Type B pancreatic cell (in vitro differentiated cells): ENCODE data around the gene BCL3. TPM values are rescaled to one million over a fixed set of nuclear protein-coding genes. Genes with fewer than 3 reads are reported as not detected.
A peak's percentile ranks its signal among the peaks of the same experiment; 100 is the strongest.

Experiments used
- DNase-seq: peaks from one replicate; pipeline ENCODE4 v3.0.0; 2021; ENCODE audit warnings: mixed read lengths; ENCODE audit not compliant: unreplicated experiment; ENCODE audit errors: extremely low spot score
- H3K27ac Mint-ChIP-seq: 2 replicates; pipeline ENCODE4 v1.8.0; 2021; ENCODE audit warnings: mild to moderate bottlenecking, mixed read lengths
- H3K27me3 Mint-ChIP-seq: 2 replicates; pipeline ENCODE4 v1.8.0; 2021; ENCODE audit warnings: mixed read lengths
- H3K36me3 Mint-ChIP-seq: 2 replicates; pipeline ENCODE4 v1.8.0; 2021; ENCODE audit warnings: mixed read lengths
- H3K4me1 Mint-ChIP-seq: one replicate; pipeline ENCODE4 v1.8.0; 2021; ENCODE audit warnings: mixed read lengths; ENCODE audit not compliant: unreplicated experiment
- H3K4me3 Mint-ChIP-seq: 2 replicates; pipeline ENCODE4 v1.8.0; 2021; ENCODE audit warnings: mild to moderate bottlenecking, mixed read lengths
- H3K9me3 Mint-ChIP-seq: 2 replicates; pipeline ENCODE4 v1.8.0; 2021; ENCODE audit warnings: mixed read lengths
- long read RNA-seq: library from polyadenylated mRNA; unstranded; transcript quantifications from one replicate; pipeline ENCODE4 v2.0.0, GENCODE V29; 2020
- total RNA-seq: library from RNA; stranded (reverse); gene quantifications from 2 replicates; pipeline ENCODE4 v1.2.1, GENCODE V29; 2021; ENCODE audit warnings: low replicate concordance
- TF ChIP-seq, protein P1 (sequence below): fragments of 200-600 bp; sonication (generic); conservative IDR thresholded peaks from 2 replicates; pipeline ENCODE4 v1.5.0; 2021; ENCODE audit warnings: antibody characterized with exemption, mild to moderate bottlenecking

The BCL3 gene, protein sequence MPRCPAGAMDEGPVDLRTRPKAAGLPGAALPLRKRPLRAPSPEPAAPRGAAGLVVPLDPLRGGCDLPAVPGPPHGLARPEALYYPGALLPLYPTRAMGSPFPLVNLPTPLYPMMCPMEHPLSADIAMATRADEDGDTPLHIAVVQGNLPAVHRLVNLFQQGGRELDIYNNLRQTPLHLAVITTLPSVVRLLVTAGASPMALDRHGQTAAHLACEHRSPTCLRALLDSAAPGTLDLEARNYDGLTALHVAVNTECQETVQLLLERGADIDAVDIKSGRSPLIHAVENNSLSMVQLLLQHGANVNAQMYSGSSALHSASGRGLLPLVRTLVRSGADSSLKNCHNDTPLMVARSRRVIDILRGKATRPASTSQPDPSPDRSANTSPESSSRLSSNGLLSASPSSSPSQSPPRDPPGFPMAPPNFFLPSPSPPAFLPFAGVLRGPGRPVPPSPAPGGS
- total RNA-seq, result 18.9 and 41.2 TPM in 2 replicates
- long read RNA-seq, partial matches to known transcripts, result 0 of 1 reads
- long read RNA-seq, other reads (novel, unspliced or antisense), result 1 of 1 reads

DNA sequence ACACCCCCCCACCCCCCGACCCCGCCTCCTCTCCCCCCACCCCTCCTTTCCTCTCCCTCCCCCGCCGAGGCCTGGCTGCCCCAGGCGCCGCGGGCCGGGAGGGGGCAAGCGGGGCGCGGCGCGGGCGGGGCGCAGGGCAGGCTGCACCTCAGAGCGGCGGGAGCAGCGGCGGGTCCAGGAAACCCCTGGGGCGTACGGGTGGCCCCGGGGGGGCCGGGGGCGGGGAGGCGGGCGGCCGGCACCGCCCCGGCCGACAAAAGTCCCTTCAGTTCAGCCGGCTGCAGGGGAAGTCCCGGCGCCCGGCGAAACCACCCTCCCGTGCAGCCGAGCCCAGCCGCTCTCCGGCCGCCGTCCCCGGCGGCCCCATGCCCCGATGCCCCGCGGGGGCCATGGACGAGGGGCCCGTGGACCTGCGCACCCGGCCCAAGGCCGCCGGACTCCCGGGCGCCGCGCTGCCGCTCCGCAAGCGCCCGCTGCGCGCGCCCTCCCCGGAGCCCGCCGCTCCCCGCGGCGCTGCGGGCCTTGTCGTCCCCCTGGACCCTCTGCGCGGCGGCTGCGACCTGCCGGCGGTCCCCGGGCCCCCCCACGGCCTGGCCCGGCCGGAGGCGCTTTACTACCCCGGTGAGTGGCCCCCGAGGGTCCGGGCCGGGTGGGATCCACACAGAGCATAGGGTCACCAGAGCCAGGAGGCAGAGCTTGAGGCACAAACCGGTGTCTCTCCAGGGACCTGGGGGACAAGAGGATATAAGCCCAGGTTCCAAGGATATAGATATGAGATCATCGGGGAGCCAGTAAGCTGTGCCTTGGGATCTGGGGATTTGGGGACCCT, at the start of gene BCL3:
Gene BCL3 (plus strand): TSS at position 283 of the 829 bp plus-strand sequence. CDS start 83 bp downstream, at position 366.
- Mint-ChIP-seq H3K27ac (peak within 1 kb of the TSS; percentile 95), H3K9me3 (no peaks in the 10 kb centered on the region), H3K36me3 (peaks cover 5% of the 10 kb centered on the region), H3K27me3 (peaks cover 52% of the 10 kb centered on the region), H3K4me3 (peak within 1 kb of the TSS; percentile 91), H3K4me1 (peaks cover 27% of the 10 kb centered on the region)
- no peak for DNase-seq
- TF ChIP-seq, protein P1, sequence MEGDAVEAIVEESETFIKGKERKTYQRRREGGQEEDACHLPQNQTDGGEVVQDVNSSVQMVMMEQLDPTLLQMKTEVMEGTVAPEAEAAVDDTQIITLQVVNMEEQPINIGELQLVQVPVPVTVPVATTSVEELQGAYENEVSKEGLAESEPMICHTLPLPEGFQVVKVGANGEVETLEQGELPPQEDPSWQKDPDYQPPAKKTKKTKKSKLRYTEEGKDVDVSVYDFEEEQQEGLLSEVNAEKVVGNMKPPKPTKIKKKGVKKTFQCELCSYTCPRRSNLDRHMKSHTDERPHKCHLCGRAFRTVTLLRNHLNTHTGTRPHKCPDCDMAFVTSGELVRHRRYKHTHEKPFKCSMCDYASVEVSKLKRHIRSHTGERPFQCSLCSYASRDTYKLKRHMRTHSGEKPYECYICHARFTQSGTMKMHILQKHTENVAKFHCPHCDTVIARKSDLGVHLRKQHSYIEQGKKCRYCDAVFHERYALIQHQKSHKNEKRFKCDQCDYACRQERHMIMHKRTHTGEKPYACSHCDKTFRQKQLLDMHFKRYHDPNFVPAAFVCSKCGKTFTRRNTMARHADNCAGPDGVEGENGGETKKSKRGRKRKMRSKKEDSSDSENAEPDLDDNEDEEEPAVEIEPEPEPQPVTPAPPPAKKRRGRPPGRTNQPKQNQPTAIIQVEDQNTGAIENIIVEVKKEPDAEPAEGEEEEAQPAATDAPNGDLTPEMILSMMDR, result no peak

GRCh38 chr19:44700547-44700946, 48.0 kb upstream of the BCL3 start:
- H3K27me3 Mint-ChIP-seq, result no peaks in the 10 kb centered on the region
- no peak for DNase-seq
- H3K27ac Mint-ChIP-seq, result no peak overlapping the region
- no peaks in the 10 kb centered on the region for H3K9me3 Mint-ChIP-seq
- H3K36me3 Mint-ChIP-seq, result no peaks in the 10 kb centered on the region
- H3K4me3 Mint-ChIP-seq, result no peak overlapping the region
- peaks cover 12% of the 10 kb centered on the region for H3K4me1 Mint-ChIP-seq
- TF ChIP-seq, protein P1, result no peak

- TF ChIP-seq, protein P1, result no peak
- Mint-ChIP-seq H3K27ac (no peak overlapping the region), H3K9me3 (no peaks in the 10 kb centered on the region), H3K27me3 (no peaks in the 10 kb centered on the region), H3K4me3 (no peak overlapping the region), H3K36me3 (no peaks in the 10 kb centered on the region), H3K4me1 (peaks cover 12% of the 10 kb centered on the region)
- DNase-seq, result no peak
Observed at GRCh38 chr19:44701228-44701627, 47.3 kb upstream of the BCL3 start.

- no peaks in the 10 kb centered on the region for H3K36me3 Mint-ChIP-seq
- H3K4me3 Mint-ChIP-seq, result no peak overlapping the region
- no peaks in the 10 kb centered on the region for H3K27me3 Mint-ChIP-seq
- DNase-seq, result no peak
- TF ChIP-seq, protein P1, result no peak
- no peak overlapping the region for H3K27ac Mint-ChIP-seq
- H3K4me1 Mint-ChIP-seq, result peaks cover 4% of the 10 kb centered on the region
- no peaks in the 10 kb centered on the region for H3K9me3 Mint-ChIP-seq
Observed at GRCh38 chr19:44702551-44703176, 45.8 kb upstream of the BCL3 start.

DNA sequence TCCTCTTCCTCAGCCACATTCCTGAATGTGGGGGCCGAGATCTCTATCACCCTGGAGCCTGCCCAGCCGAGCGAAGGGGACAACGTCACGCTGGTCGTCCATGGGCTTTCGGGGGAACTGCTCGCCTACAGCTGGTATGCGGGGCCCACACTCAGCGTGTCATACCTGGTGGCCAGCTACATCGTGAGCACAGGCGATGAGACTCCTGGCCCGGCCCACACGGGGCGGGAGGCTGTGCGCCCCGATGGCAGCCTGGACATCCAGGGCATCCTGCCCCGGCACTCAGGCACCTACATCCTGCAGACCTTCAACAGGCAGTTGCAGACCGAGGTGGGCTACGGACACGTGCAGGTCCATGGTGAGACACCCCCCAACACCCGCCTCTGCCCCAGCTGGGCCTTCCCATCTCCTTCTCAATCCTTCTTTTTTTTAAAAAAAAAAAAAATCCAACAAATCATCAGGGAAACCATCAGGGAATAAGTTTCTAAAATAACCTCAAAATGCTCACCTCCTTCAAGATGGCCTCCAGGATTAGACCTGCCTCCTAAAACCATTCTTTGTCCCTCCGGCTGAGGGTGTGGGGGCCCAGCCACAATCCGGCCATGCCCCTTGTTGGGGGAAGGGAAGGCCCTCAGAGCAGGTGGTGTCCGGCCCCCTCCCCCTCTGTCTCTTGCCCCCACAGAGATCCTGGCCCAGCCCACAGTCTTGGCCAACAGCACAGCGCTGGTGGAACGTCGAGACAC, 45.0 kb upstream of the BCL3 start:
- no peaks in the 10 kb centered on the region for H3K9me3 Mint-ChIP-seq
- H3K4me3 Mint-ChIP-seq, result no peak overlapping the region
- no peak overlapping the region for H3K27ac Mint-ChIP-seq
- TF ChIP-seq, protein P1, result no peak
- DNase-seq, result no peak
- no peaks in the 10 kb centered on the region for H3K36me3 Mint-ChIP-seq
- H3K4me1 Mint-ChIP-seq, result peaks cover 3% of the 10 kb centered on the region
- no peaks in the 10 kb centered on the region for H3K27me3 Mint-ChIP-seq
